ENCODE results near the gene XIAP.
"Not testable (repeated sequence)": the region's sequence is repeated elsewhere in the genome, so short reads cannot be mapped to it uniquely, and the experiment has no call there.

Gene XIAP

GRCh38 chrX:123876844-123877243, 17.0 kb downstream of the XIAP start:
- no peak for DNase-seq

GRCh38 chrX:123878252-123878721, 18.4 kb downstream of the XIAP start:
- DNase-seq, result peak in 3 of 6 experiments; percentile 4 to 23 (median 9)

GRCh38 chrX:123881330-123881729, 21.5 kb downstream of the XIAP start:
- DNase-seq, result no peak

- no peak for DNase-seq
Observed at GRCh38 chrX:123882391-123882790, 22.5 kb downstream of the XIAP start.

GRCh38 chrX:123884809-123885408, 25.1 kb downstream of the XIAP start:
- peak in 3 of 6 experiments; percentile 0 to 46 (median 40) for DNase-seq

GRCh38 chrX:123899701-123900100, 39.8 kb downstream of the XIAP start:
- DNase-seq, result no peak

GRCh38 chrX:123903261-123903660, 43.4 kb downstream of the XIAP start:
- DNase-seq, result not testable (repeated sequence)

GRCh38 chrX:123905332-123905731, 45.5 kb downstream of the XIAP start:
- no peak for DNase-seq

- no peak for DNase-seq
Observed at GRCh38 chrX:123906557-123907316, 46.9 kb downstream of the XIAP start.

GRCh38 chrX:123909523-123909922, 49.7 kb downstream of the XIAP start:
- DNase-seq, result no peak

GRCh38 chrX:123917069-123917468, 57.2 kb downstream of the XIAP start:
- DNase-seq, result no peak

GRCh38 chrX:123918106-123918721, 58.4 kb downstream of the XIAP start:
- DNase-seq, result no peak

GRCh38 chrX:123920105-123920785, 60.4 kb downstream of the XIAP start:
- DNase-seq, result no peak

GRCh38 chrX:123923211-123923610, 63.4 kb downstream of the XIAP start:
- DNase-seq, result no peak

- no peak for DNase-seq
Observed at GRCh38 chrX:123924186-123924585, 64.3 kb downstream of the XIAP start.

- DNase-seq, result no peak
Observed at GRCh38 chrX:123927845-123928244, 68.0 kb downstream of the XIAP start.

GRCh38 chrX:123932055-123932454, 72.2 kb downstream of the XIAP start:
- DNase-seq, result not testable (repeated sequence)

- no peak for DNase-seq
Observed at GRCh38 chrX:123943074-123943473, 83.2 kb downstream of the XIAP start.

GRCh38 chrX:123943488-123943887, 83.6 kb downstream of the XIAP start:
- DNase-seq, result no peak

- DNase-seq, result no peak
Observed at GRCh38 chrX:123949846-123950245, 90.0 kb downstream of the XIAP start.

GRCh38 chrX:123959281-123960063, 99.6 kb downstream of the XIAP start:
- peak in 1 of 6 experiments; percentile 21 for DNase-seq

GRCh38 chrX:123960956-123961267, 101.1 kb downstream of the XIAP start:
- no peak for DNase-seq
